Thymus (tissue), 11 donors: ENCODE data around the gene RNF26. TPM values are rescaled to one million over a fixed set of nuclear protein-coding genes. Genes with fewer than 3 reads are reported as not detected.

Source experiments
- DNase-seq, 9 donors: peaks; one replicate each; pipeline ENCODE4 v3.0.0-alpha.2; 2013; ENCODE audit warnings: low spot score in 9 of 9, low read depth in 6 of 9, missing footprints in 1 of 9
- H3K27ac ChIP-seq, 2 donors: one replicate each; pipeline ENCODE4 v1.5.1; 2013; ENCODE audit warnings: control low read depth in 1 of 2, low read depth in 1 of 2, low read length in 1 of 2, mild to moderate bottlenecking in 1 of 2, moderate library complexity in 1 of 2
- H3K27me3 ChIP-seq, 2 donors: one replicate each; pipeline ENCODE4 v1.5.1; 2013; ENCODE audit warnings: low read length in 1 of 2; ENCODE audit not compliant: control insufficient read depth in 2 of 2, insufficient read depth in 1 of 2
- H3K36me3 ChIP-seq, 2 donors: one replicate each; pipeline ENCODE4 v1.5.1; 2013; ENCODE audit warnings: low read length in 1 of 2, mild to moderate bottlenecking in 1 of 2, moderate library complexity in 1 of 2; ENCODE audit not compliant: control insufficient read depth in 2 of 2, insufficient read depth in 2 of 2
- H3K4me1 ChIP-seq, 2 donors: one replicate each; pipeline ENCODE4 v1.5.1; 2013; ENCODE audit warnings: low read length in 2 of 2; ENCODE audit not compliant: control insufficient read depth in 2 of 2, insufficient read depth in 2 of 2
- H3K4me3 ChIP-seq, 2 donors: one replicate each; pipeline ENCODE4 v1.5.1; 2013; ENCODE audit warnings: low read length in 2 of 2, control low read depth in 1 of 2, mild to moderate bottlenecking in 1 of 2
- H3K9me3 ChIP-seq, 2 donors: one replicate each; pipeline ENCODE4 v1.5.1; 2013; ENCODE audit warnings: low read length in 1 of 2, mild to moderate bottlenecking in 1 of 2; ENCODE audit not compliant: control insufficient read depth in 2 of 2, insufficient read depth in 1 of 2
- WGBS: extraction: QIAGEN DNeasy Blood & Tissue Kit; methylation state at CpG from one replicate; pipeline ENCODE4 v1.1.7; 2013; 5-methylcytosine and 5-hydroxymethylcytosine counted together
- polyA plus RNA-seq: library from polyadenylated mRNA; stranded (reverse); fragments of 200-250 nt; gene quantifications from one replicate; pipeline ENCODE4 v1.2.3, GENCODE V29; 2013
- total RNA-seq: library from RNA; stranded (reverse); fragments of 120-200 nt; gene quantifications from one replicate; pipeline ENCODE4 v1.2.4, GENCODE V29; 2013
- donor health status: healthy.

The RNF26 gene
- total and polyA plus RNA-seq, 2 donors = 2.7 to 9.0 TPM

- peaks cover 0 to 8% of the 10 kb centered on the region in 2 donors for H3K4me1 ChIP-seq
- no peaks in the 10 kb centered on the region for H3K9me3 ChIP-seq
- no peak overlapping the region for H3K27ac ChIP-seq
- peaks cover under 1 to 40% of the 10 kb centered on the region in 2 donors for H3K27me3 ChIP-seq
- H3K36me3 ChIP-seq = no peaks in the 10 kb centered on the region
- H3K4me3 ChIP-seq = no peak overlapping the region
- WGBS = 93% methylated on average over 8 of the region's 8 CpGs
- DNase-seq = no peak
Observed at GRCh38 chr11:119370486-119371046, 36.2 kb downstream of the RNF26 start.

- H3K27ac ChIP-seq = no peak overlapping the region
- no peaks in the 10 kb centered on the region for H3K36me3 ChIP-seq
- H3K27me3 ChIP-seq = peaks cover 0 to 35% of the 10 kb centered on the region in 2 donors
- H3K4me1 ChIP-seq = peaks cover 0 to 10% of the 10 kb centered on the region in 2 donors
- no peak overlapping the region for H3K4me3 ChIP-seq
- WGBS = 92% methylated on average over 8 of the region's 8 CpGs
- no peak for DNase-seq
- no peaks in the 10 kb centered on the region for H3K9me3 ChIP-seq
Observed at GRCh38 chr11:119371067-119371601, 36.8 kb downstream of the RNF26 start.

GRCh38 chr11:119371778-119372182 lies 37.5 kb downstream of the RNF26 start:
- 83% methylated on average over 8 of the region's 8 CpGs for WGBS
- Histone ChIP-seq H3K4me1 (peaks cover 0 to 15% of the 10 kb centered on the region in 2 donors), H3K9me3 (no peaks in the 10 kb centered on the region), H3K27me3 (peaks cover 0 to 30% of the 10 kb centered on the region in 2 donors), H3K27ac (no peak overlapping the region), H3K4me3 (no peak overlapping the region), H3K36me3 (no peaks in the 10 kb centered on the region)
- no peak for DNase-seq

GRCh38 chr11:119372260-119373058 lies 38.1 kb downstream of the RNF26 start:
- DNase-seq = no peak
- Histone ChIP-seq H3K4me1 (peaks cover 0 to 20% of the 10 kb centered on the region in 2 donors), H3K36me3 (no peaks in the 10 kb centered on the region), H3K27ac (no peak overlapping the region), H3K27me3 (peaks cover 0 to 23% of the 10 kb centered on the region in 2 donors), H3K9me3 (no peaks in the 10 kb centered on the region), H3K4me3 (no peak overlapping the region)
- WGBS = 97% methylated on average over 26 of the region's 26 CpGs

- Histone ChIP-seq H3K27ac (no peak overlapping the region), H3K36me3 (no peaks in the 10 kb centered on the region), H3K9me3 (no peaks in the 10 kb centered on the region), H3K4me3 (no peak overlapping the region), H3K4me1 (peaks cover 0 to 22% of the 10 kb centered on the region in 2 donors), H3K27me3 (peaks cover 0 to 14% of the 10 kb centered on the region in 2 donors)
- DNase-seq = no peak
- WGBS = 87% methylated on average over 23 of the region's 23 CpGs
Observed at GRCh38 chr11:119373059-119373920, 39.0 kb downstream of the RNF26 start.

GRCh38 chr11:119373921-119374631 lies 39.7 kb downstream of the RNF26 start:
- Histone ChIP-seq H3K36me3 (no peaks in the 10 kb centered on the region), H3K9me3 (no peaks in the 10 kb centered on the region), H3K27me3 (peaks cover 0 to 11% of the 10 kb centered on the region in 2 donors), H3K27ac (no peak overlapping the region), H3K4me1 (peaks cover 0 to 22% of the 10 kb centered on the region in 2 donors), H3K4me3 (no peak overlapping the region)
- 76% methylated on average over 5 of the region's 5 CpGs for WGBS
- DNase-seq = peak in 2 of 9 donors; percentile 35 to 37

- peaks cover 0 to 22% of the 10 kb centered on the region in 2 donors for H3K4me1 ChIP-seq
- no peaks in the 10 kb centered on the region for H3K9me3 ChIP-seq
- peaks cover 0 to 13% of the 10 kb centered on the region in 2 donors for H3K27me3 ChIP-seq
- no peak overlapping the region for H3K4me3 ChIP-seq
- 77% methylated on average over 11 of the region's 11 CpGs for WGBS
- H3K27ac ChIP-seq = no peak overlapping the region
- H3K36me3 ChIP-seq = no peaks in the 10 kb centered on the region
- DNase-seq = no peak
Observed at GRCh38 chr11:119374632-119375336, 40.5 kb downstream of the RNF26 start.
